GM18499 (cell line): ENCODE data around the gene ATP6V0A4.

ENCODE experiments used
- ATAC-seq: cut with Tn5 transposase; IDR thresholded peaks from one replicate; pipeline ENCODE4 v1.9.1; 2021; ENCODE audit warnings: moderate number of reproducible peaks; ENCODE audit not compliant: insufficient read depth, unreplicated experiment

ATP6V0A4 gene

GRCh38 chr7:138665669-138666140, 132.3 kb downstream of the ATP6V0A4 start:
- ATAC-seq: no peak

DNA sequence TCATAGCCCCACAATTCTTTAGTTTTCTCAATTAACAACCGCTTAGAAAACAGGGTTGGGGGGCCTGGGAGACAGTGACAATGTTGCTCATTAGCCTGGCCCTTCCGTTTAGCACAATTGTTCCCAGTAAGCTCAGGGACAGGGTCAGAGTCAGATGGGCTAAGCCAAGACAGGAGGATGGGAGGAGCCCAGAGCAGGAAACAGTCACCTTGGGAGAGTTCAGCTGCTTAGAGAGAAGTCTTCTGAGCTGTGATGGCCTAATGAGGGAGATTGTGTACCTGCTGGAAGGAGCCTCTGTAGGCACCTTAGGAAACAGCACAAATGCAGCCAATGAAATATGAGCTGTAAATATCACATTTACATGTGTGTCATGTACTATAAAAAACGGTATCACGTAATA, 132.7 kb downstream of the ATP6V0A4 start:
- ATAC-seq: no peak

GRCh38 chr7:138663725-138664710, 134.0 kb downstream of the ATP6V0A4 start:
- ATAC-seq: no peak

GRCh38 chr7:138662991-138663320, 135.0 kb downstream of the ATP6V0A4 start:
- no peak for ATAC-seq

DNA sequence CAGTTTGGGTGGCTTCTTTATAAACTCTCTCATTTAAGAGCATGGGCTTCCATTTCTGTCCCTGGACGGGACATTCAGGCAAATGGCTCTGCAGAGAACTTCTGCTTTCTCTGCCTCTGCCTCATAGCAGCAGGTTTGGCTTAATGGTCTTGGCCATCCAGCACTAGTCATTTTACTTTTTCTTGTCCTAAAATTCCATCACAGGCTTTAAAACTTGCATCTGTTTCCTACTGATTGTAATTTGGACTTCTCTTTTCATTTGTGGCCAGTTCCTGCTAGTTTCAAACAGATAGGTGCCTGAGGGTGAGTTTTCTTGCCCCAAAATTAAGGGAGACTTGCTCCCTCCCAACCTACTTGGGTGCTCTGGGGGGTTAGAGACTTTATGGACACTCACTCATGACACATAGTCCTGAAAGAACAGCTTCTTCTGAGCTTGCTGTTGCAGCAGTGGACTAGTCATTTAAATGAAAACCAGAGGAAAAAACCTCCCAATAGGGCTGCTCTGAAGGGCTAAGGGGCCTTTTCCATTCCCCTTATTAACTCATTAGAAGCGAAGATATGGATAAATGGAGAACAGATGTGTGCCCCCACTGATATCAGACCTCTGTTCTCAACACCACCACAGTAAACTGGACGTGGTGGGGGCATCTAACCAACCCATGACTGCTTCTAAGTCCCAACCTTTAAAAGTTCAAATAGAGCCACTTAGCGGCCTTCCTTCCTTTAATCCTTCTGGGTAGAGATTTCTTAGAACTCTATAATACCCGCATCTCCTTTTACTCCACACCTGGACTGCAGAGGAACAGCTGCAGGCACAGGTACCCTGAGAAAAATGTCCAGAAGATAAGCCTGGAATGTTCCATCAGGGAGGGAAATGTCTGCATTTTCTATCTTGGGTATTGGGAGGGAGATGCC, 135.7 kb downstream of the ATP6V0A4 start:
- no peak for ATAC-seq

DNA sequence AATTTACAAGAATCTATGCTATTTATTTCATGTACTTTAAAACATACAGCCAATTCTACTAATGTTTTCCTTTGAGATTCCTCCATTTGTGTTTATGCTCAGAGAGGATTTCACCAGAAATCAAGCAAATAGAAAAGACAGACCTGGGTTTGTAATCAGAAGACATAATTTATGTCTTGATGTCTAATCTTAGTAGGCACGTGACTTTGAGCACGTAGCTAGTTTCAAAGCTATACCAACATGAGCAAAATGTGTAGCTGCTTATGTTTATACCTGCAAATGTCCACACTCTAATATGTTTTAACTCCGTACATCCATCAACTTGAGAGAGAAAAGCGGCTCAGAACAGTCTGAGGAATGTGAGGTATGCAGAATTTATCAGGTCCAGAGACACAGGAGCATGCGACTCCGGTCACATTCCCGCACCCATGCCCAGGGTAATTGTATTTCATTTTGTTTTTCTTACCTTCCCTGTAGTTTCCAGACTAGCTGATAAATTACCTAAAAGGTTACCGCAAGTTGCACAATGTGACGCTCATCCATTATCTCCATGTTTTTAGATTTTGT, 136.8 kb downstream of the ATP6V0A4 start:
- no peak for ATAC-seq

DNA sequence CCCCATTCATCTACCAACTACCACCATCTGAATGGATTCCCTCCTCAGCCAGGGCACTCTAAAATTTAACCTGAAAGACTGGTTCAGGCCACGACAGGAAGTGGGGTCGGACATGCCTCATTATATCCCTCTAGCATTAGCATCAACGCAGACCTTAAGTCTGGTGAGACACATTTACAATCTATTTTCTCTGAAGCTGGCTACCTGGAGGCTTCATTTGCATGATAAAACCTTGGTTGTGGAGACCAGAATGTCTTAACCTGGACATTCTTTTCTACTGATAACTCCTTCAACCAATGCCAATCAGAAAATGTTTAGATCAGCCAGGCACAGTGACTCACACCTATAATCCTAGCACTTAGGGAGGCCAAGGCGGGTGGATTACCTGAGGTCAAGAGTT, 139.1 kb downstream of the ATP6V0A4 start:
- ATAC-seq: no peak

GRCh38 chr7:138657854-138658386, 140.1 kb downstream of the ATP6V0A4 start:
- ATAC-seq: no peak

DNA sequence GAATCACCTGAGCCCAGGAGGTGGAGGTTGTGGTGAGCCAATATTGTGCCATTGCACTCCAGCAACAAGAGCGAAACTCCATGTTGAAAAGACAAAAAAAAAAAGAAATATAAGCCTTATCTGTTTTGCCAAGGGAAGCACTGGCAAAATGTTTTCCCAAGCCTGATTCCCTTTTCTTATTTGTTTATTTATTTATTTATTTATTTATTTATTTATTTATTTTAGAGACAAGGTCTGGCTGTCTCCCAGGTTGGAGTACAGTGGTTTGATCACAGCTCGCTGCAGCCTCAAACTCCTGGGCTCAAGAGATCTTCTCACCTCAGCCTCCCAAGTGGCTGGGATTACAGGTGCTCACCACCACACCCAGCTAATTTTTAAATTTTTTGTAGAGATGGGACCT, 141.0 kb downstream of the ATP6V0A4 start:
- ATAC-seq: no peak
